Trophoblast cell (in vitro differentiated cells and primary cell): ENCODE measurements around the gene C14orf93.
A peak's percentile ranks its signal among the peaks of the same experiment; 100 is the strongest.

Experiments used
- DNase-seq, 2 donors: peaks; one replicate each; pipeline ENCODE4 v3.0.0-alpha.2; 2016
- H2AFZ ChIP-seq: 2 replicates; pipeline ENCODE4 v1.6.1; 2013; ENCODE audit warnings: low read length, moderate library complexity, mild to moderate bottlenecking; ENCODE audit not compliant: insufficient read depth, poor library complexity
- H2AK5ac ChIP-seq: 2 replicates; pipeline ENCODE4 v1.6.1; 2013; ENCODE audit warnings: mild to moderate bottlenecking, low read length
- H2BK120ac ChIP-seq: 2 replicates; pipeline ENCODE4 v1.6.1; 2013; ENCODE audit warnings: low read length, mild to moderate bottlenecking, moderate library complexity; ENCODE audit not compliant: insufficient read depth, poor library complexity
- H2BK12ac ChIP-seq: 2 replicates; pipeline ENCODE4 v1.6.1; 2013; ENCODE audit warnings: mild to moderate bottlenecking, low read length, moderate library complexity
- H2BK5ac ChIP-seq: 2 replicates; pipeline ENCODE4 v1.6.1; 2013; ENCODE audit warnings: low read length, low read depth, moderate library complexity, mild to moderate bottlenecking; ENCODE audit not compliant: poor library complexity
- H3K14ac ChIP-seq: 2 replicates; pipeline ENCODE4 v1.6.1; 2013; ENCODE audit warnings: mild to moderate bottlenecking, low read length
- H3K18ac ChIP-seq: 2 replicates; pipeline ENCODE4 v1.6.1; 2013; ENCODE audit warnings: mild to moderate bottlenecking, low read length
- H3K23ac ChIP-seq: 2 replicates; pipeline ENCODE4 v1.6.1; 2013; ENCODE audit warnings: low read length
- H3K27ac ChIP-seq: 2 replicates; pipeline ENCODE4 v1.5.1; 2013; ENCODE audit warnings: low read depth, mild to moderate bottlenecking, inconsistent platforms, low read length, moderate library complexity
- H3K27me3 ChIP-seq: 2 replicates; pipeline ENCODE4 v1.6.1; 2013; ENCODE audit warnings: inconsistent platforms, mild to moderate bottlenecking, low read length, moderate library complexity; ENCODE audit not compliant: insufficient read depth
- H3K36me3 ChIP-seq, 2 experiments: 1 replicate in 1 of 2; 2 replicates in 1 of 2; pipeline ENCODE4 v1.6.1; 2013; ENCODE audit warnings: low read length in 2 of 2, mild to moderate bottlenecking in 2 of 2, moderate library complexity in 1 of 2; ENCODE audit not compliant: insufficient read depth in 2 of 2, control insufficient read depth in 1 of 2
- H3K4ac ChIP-seq: 2 replicates; pipeline ENCODE4 v1.6.1; 2013; ENCODE audit warnings: low read depth, mild to moderate bottlenecking, low read length, moderate library complexity
- H3K4me1 ChIP-seq, 2 experiments: 1 replicate in 1 of 2; 2 replicates in 1 of 2; pipeline ENCODE4 v1.6.1; 2013; ENCODE audit warnings: low read length in 2 of 2, mild to moderate bottlenecking in 2 of 2, moderate library complexity in 1 of 2; ENCODE audit not compliant: insufficient read depth in 2 of 2, control insufficient read depth in 1 of 2
- H3K4me2 ChIP-seq: 2 replicates; pipeline ENCODE4 v1.6.1; 2013; ENCODE audit warnings: inconsistent platforms, mild to moderate bottlenecking, low read length, moderate library complexity
- H3K4me3 ChIP-seq: 2 replicates; pipeline ENCODE4 v1.5.1; 2013; ENCODE audit warnings: mild to moderate bottlenecking, low read depth, low read length, inconsistent platforms
- H3K79me1 ChIP-seq: one replicate; pipeline ENCODE4 v1.6.1; 2013; ENCODE audit warnings: low read length
- H3K79me2 ChIP-seq: 2 replicates; pipeline ENCODE4 v1.6.1; 2013; ENCODE audit warnings: low read length, mild to moderate bottlenecking; ENCODE audit not compliant: control insufficient read depth, insufficient read depth, poor library complexity
- H3K9ac ChIP-seq: 2 replicates; pipeline ENCODE4 v1.6.1; 2013; ENCODE audit warnings: mild to moderate bottlenecking, low read length
- H3K9me3 ChIP-seq: 2 replicates; pipeline ENCODE4 v1.6.1; 2013; ENCODE audit warnings: low read depth, mild to moderate bottlenecking, control low read depth, inconsistent platforms, low read length; ENCODE audit not compliant: insufficient read depth
- H4K12ac ChIP-seq: 2 replicates; pipeline ENCODE4 v1.6.1; 2013; ENCODE audit warnings: low read depth, mild to moderate bottlenecking, low read length, moderate library complexity
- H4K8ac ChIP-seq: 2 replicates; pipeline ENCODE4 v1.6.1; 2013; ENCODE audit warnings: low read depth, mild to moderate bottlenecking, low read length, moderate library complexity
- H4K91ac ChIP-seq: one replicate; pipeline ENCODE4 v1.6.1; 2013; ENCODE audit warnings: low read depth, mild to moderate bottlenecking, low read length, moderate library complexity
- WGBS: extraction: QIAGEN DNeasy Blood & Tissue Kit; methylation state at CpG from one replicate; pipeline ENCODE4 v1.1.7; 2013; ENCODE audit warnings: missing lambda C conversion rate; ENCODE audit not compliant: insufficient read length, insufficient coverage; ENCODE audit errors: extremely low coverage; 5-methylcytosine and 5-hydroxymethylcytosine counted together

The C14orf93 gene

GRCh38 chr14:22987291-22987690, 22.7 kb downstream of the C14orf93 start:
- Histone ChIP-seq H3K4me1 (peaks cover 0 to 1% of the 10 kb centered on the region in 2 experiments), H3K9me3 (no peaks in the 10 kb centered on the region), H3K79me1 (peaks cover 7% of the 10 kb centered on the region), H2BK12ac (no peak overlapping the region), H3K18ac (no peak overlapping the region), H3K27ac (no peak overlapping the region), H3K14ac (no peak overlapping the region), H3K9ac (no peak overlapping the region), H2BK5ac (no peak overlapping the region), H4K12ac (no peak overlapping the region), H3K23ac (no peak overlapping the region), H2BK120ac (no peak overlapping the region), H3K27me3 (no peaks in the 10 kb centered on the region), H3K4me2 (no peak overlapping the region), H3K4ac (no peak overlapping the region), H4K8ac (no peak overlapping the region), H3K79me2 (peaks cover 3% of the 10 kb centered on the region), H2AFZ (no peak overlapping the region), H3K4me3 (no peak overlapping the region), H2AK5ac (peak overlapping the region; percentile 35), H4K91ac (no peak overlapping the region), H3K36me3 (peaks cover 2 to 3% of the 10 kb centered on the region in 2 experiments)
- WGBS = no CpG with 5 or more reads among the region's 8 CpGs
- DNase-seq = no peak

- no peak overlapping the region for H3K9ac ChIP-seq
- no peaks in the 10 kb centered on the region for H3K27me3 ChIP-seq
- no peak overlapping the region for H3K4ac ChIP-seq
- H3K79me2 ChIP-seq = peaks cover 10% of the 10 kb centered on the region
- H3K23ac ChIP-seq = no peak overlapping the region
- no peak overlapping the region for H4K8ac ChIP-seq
- H2BK120ac ChIP-seq = no peak overlapping the region
- peaks cover 15% of the 10 kb centered on the region for H3K79me1 ChIP-seq
- H3K4me1 ChIP-seq = peaks cover 0 to 1% of the 10 kb centered on the region in 2 experiments
- no peak overlapping the region for H3K27ac ChIP-seq
- H2BK12ac ChIP-seq = no peak overlapping the region
- peaks cover 2 to 3% of the 10 kb centered on the region in 2 experiments for H3K36me3 ChIP-seq
- H4K91ac ChIP-seq = no peak overlapping the region
- H3K4me3 ChIP-seq = no peak overlapping the region
- peak; percentile 83 to 98 for DNase-seq
- H3K4me2 ChIP-seq = no peak overlapping the region
- WGBS = no CpG with 5 or more reads among the region's 5 CpGs
- H3K9me3 ChIP-seq = no peaks in the 10 kb centered on the region
- no peak overlapping the region for H4K12ac ChIP-seq
- H3K18ac ChIP-seq = no peak overlapping the region
- no peak overlapping the region for H2AFZ ChIP-seq
- H3K14ac ChIP-seq = no peak overlapping the region
- H2AK5ac ChIP-seq = no peak overlapping the region
- H2BK5ac ChIP-seq = no peak overlapping the region
Measured at GRCh38 chr14:22986508-22987054, 23.4 kb downstream of the C14orf93 start.

- Histone ChIP-seq H3K4me3 (no peak overlapping the region), H3K9me3 (no peaks in the 10 kb centered on the region), H4K8ac (no peak overlapping the region), H3K14ac (no peak overlapping the region), H2BK5ac (no peak overlapping the region), H3K4me1 (peaks cover 0 to 1% of the 10 kb centered on the region in 2 experiments), H2BK120ac (no peak overlapping the region), H2BK12ac (no peak overlapping the region), H3K79me1 (peaks cover 20% of the 10 kb centered on the region), H3K4ac (no peak overlapping the region), H3K36me3 (peaks cover 2 to 3% of the 10 kb centered on the region in 2 experiments), H3K27me3 (no peaks in the 10 kb centered on the region), H3K27ac (no peak overlapping the region), H3K79me2 (peaks cover 15% of the 10 kb centered on the region), H4K12ac (no peak overlapping the region), H3K23ac (no peak overlapping the region), H3K4me2 (no peak overlapping the region), H2AFZ (no peak overlapping the region), H3K18ac (no peak overlapping the region), H2AK5ac (no peak overlapping the region), H3K9ac (no peak overlapping the region), H4K91ac (no peak overlapping the region)
- no CpG with 5 or more reads among the region's 2 CpGs for WGBS
- no peak for DNase-seq
Measured at GRCh38 chr14:22985894-22986507, 23.9 kb downstream of the C14orf93 start.

GRCh38 chr14:22984959-22985658, 24.8 kb downstream of the C14orf93 start:
- Histone ChIP-seq H3K14ac (no peak overlapping the region), H4K8ac (no peak overlapping the region), H3K27me3 (no peaks in the 10 kb centered on the region), H3K36me3 (peaks cover 2 to 3% of the 10 kb centered on the region in 2 experiments), H3K4ac (no peak overlapping the region), H3K4me2 (no peak overlapping the region), H2AFZ (no peak overlapping the region), H2BK12ac (no peak overlapping the region), H2BK5ac (no peak overlapping the region), H3K9me3 (no peaks in the 10 kb centered on the region), H2AK5ac (no peak overlapping the region), H3K18ac (no peak overlapping the region), H4K91ac (no peak overlapping the region), H3K4me3 (no peak overlapping the region), H3K9ac (no peak overlapping the region), H3K23ac (no peak overlapping the region), H3K79me2 (peaks cover 23% of the 10 kb centered on the region), H4K12ac (no peak overlapping the region), H2BK120ac (no peak overlapping the region), H3K27ac (no peak overlapping the region), H3K4me1 (peaks cover 0 to 1% of the 10 kb centered on the region in 2 experiments), H3K79me1 (peaks cover 28% of the 10 kb centered on the region)
- no CpG with 5 or more reads among the region's 6 CpGs for WGBS
- DNase-seq = no peak
